ENCODE results near the gene TECR. TPM values are rescaled to one million over a fixed set of nuclear protein-coding genes. Genes with fewer than 3 reads are reported as not detected.
A peak's percentile ranks its signal among the peaks of the same experiment; 100 is the strongest.

Gene TECR
- total and polyA plus RNA-seq, 2 of the 13 experiments (the other 11 are each of a cell fraction or from before 2014, with no cell fraction given), result 54.9 to 121 TPM

- no peak for TF ChIP-seq MIXL1 (CRISPR knock-in tag; IDR thresholded peaks at IDR 0.05)
- TF ChIP-seq CCDC6 (CRISPR knock-in tag; IDR thresholded peaks at IDR 0.05), result peak; percentile 25; the same call in 1 of the 2 replicates
- 0 out of 2 replicates have a peak, but pooled peaks have one; percentile 27 for TF ChIP-seq THRA (CRISPR knock-in tag; IDR thresholded peaks at IDR 0.05; ENCODE audit: borderline replicate concordance)
- TF ChIP-seq MIER2 (CRISPR knock-in tag; IDR thresholded peaks at IDR 0.05), result no peak
- 0 out of 2 replicates have a peak, but pooled peaks have one; percentile 47 for TF ChIP-seq SAP130 (CRISPR knock-in tag; IDR thresholded peaks at IDR 0.05; ENCODE audit: low read depth)
- TF ChIP-seq ZNF280D (CRISPR knock-in tag; IDR thresholded peaks at IDR 0.05), result peak; percentile 24; the same call in 1 of the 2 replicates
- TF ChIP-seq LCORL (IDR thresholded peaks at IDR 0.05), result no peak
- TF ChIP-seq LCORL (CRISPR knock-in tag; IDR thresholded peaks at IDR 0.05), result peak; percentile 90
- peak; percentile 51; the same call in 1 of the 2 replicates for TF ChIP-seq ZMYM3 (CRISPR knock-in tag; IDR thresholded peaks at IDR 0.05)
- peak; percentile 57 for TF ChIP-seq SALL1 (CRISPR knock-in tag; IDR thresholded peaks at IDR 0.05)
- TF ChIP-seq PAXIP1 (CRISPR knock-in tag; conservative IDR thresholded peaks at IDR 0.05), result 0 out of 2 replicates have a peak, but pooled peaks have one; percentile 30
- TF ChIP-seq ZNF768 (CRISPR knock-in tag; IDR thresholded peaks at IDR 0.05), result peak; percentile 30
- TF ChIP-seq ZNF343 (CRISPR knock-in tag; IDR thresholded peaks at IDR 0.05), result peak; percentile 94; the same call in 1 of the 2 replicates
- TF ChIP-seq TFE3 (CRISPR knock-in tag; IDR thresholded peaks at IDR 0.05), result 0 out of 2 replicates have a peak, but pooled peaks have one; percentile 59
- peak; percentile 39; the same call in 1 of the 2 replicates for TF ChIP-seq FOXK1 (CRISPR knock-in tag; IDR thresholded peaks at IDR 0.05; ENCODE audit: borderline replicate concordance, low read depth)
- TF ChIP-seq TFDP1 (CRISPR knock-in tag; IDR thresholded peaks at IDR 0.05; ENCODE audit: borderline replicate concordance), result 0 out of 2 replicates have a peak, but pooled peaks have one; percentile 39
- peak; percentile 69; the same call in 1 of the 2 replicates for TF ChIP-seq SIX4 (CRISPR knock-in tag; IDR thresholded peaks at IDR 0.05)
- no peak for TF ChIP-seq ZBTB3 (CRISPR knock-in tag; IDR thresholded peaks at IDR 0.05; ENCODE audit: borderline replicate concordance, low read depth)
Observed at GRCh38 chr19:14502334-14503092, 26.9 kb upstream of the TECR start (continued).
